ENCODE data around the gene ORC5.

- TF ChIP-seq, protein P1, sequence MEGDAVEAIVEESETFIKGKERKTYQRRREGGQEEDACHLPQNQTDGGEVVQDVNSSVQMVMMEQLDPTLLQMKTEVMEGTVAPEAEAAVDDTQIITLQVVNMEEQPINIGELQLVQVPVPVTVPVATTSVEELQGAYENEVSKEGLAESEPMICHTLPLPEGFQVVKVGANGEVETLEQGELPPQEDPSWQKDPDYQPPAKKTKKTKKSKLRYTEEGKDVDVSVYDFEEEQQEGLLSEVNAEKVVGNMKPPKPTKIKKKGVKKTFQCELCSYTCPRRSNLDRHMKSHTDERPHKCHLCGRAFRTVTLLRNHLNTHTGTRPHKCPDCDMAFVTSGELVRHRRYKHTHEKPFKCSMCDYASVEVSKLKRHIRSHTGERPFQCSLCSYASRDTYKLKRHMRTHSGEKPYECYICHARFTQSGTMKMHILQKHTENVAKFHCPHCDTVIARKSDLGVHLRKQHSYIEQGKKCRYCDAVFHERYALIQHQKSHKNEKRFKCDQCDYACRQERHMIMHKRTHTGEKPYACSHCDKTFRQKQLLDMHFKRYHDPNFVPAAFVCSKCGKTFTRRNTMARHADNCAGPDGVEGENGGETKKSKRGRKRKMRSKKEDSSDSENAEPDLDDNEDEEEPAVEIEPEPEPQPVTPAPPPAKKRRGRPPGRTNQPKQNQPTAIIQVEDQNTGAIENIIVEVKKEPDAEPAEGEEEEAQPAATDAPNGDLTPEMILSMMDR (IDR thresholded peaks at IDR 0.05): peak; percentile 41 to 82 (median 61)
- no peak for TF ChIP-seq EP300 (IDR thresholded peaks at IDR 0.05)
- TF ChIP-seq POLR2A (IDR thresholded peaks at IDR 0.05): no peak
Measured at GRCh38 chr7:104231054-104232046, 23.5 kb upstream of the ORC5 start.
